Measurements from ENCODE around the gene IFT43.

Gene IFT43

DNA sequence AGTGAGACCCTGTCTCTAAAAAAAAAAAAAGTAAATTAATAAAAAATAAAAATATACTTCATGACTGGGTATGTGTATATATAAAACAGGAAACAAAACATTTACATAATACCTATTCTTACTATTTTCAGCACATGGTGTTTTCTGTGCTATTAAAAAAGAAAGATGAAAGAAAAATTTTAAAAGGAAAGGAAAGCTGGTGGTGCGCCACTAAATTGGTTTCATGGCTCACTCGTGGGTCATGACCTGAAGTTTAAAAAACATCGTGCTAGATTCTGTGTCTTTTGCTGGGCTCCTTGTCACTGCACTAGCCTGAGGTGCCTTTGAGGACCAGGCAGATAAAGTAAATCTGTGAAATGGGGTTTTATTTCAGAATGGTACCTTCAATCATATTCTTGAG is 69.8 kb downstream of the IFT43 start:
- Mint-ChIP-seq H3K4me1 (no peaks in the 10 kb centered on the region), H3K27ac (no peak overlapping the region), H3K36me3 (ENCODE audit: low read depth) (peaks cover 22% of the 10 kb centered on the region), H3K9me3 (no peaks in the 10 kb centered on the region), H3K4me3 (no peak overlapping the region), H3K27me3 (ENCODE audit: low read depth, poor library complexity) (no peaks in the 10 kb centered on the region)
- TF ChIP-seq, protein P1, sequence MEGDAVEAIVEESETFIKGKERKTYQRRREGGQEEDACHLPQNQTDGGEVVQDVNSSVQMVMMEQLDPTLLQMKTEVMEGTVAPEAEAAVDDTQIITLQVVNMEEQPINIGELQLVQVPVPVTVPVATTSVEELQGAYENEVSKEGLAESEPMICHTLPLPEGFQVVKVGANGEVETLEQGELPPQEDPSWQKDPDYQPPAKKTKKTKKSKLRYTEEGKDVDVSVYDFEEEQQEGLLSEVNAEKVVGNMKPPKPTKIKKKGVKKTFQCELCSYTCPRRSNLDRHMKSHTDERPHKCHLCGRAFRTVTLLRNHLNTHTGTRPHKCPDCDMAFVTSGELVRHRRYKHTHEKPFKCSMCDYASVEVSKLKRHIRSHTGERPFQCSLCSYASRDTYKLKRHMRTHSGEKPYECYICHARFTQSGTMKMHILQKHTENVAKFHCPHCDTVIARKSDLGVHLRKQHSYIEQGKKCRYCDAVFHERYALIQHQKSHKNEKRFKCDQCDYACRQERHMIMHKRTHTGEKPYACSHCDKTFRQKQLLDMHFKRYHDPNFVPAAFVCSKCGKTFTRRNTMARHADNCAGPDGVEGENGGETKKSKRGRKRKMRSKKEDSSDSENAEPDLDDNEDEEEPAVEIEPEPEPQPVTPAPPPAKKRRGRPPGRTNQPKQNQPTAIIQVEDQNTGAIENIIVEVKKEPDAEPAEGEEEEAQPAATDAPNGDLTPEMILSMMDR (IDR thresholded peaks at IDR 0.05), result no peak
- DNase-seq, result no peak

DNA sequence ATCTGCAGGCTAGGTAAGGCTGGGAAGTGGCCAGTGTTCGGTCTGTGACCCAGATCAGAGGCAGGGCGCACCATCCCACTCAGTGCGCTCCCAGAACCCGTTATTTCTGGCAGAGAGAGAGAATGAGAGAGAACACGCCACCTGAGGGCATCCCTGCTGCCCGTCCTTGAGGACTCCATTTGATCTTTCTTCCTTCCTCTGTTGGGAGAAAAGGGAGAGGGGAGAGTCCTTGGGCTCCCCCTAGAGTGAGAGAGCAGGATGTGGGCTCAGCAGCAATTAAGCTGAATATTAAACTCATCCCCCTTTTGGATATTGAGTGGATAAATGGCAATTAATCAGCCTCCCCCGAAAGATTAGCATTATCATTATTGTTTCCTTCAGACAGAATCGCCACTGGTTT is 70.6 kb downstream of the IFT43 start:
- Mint-ChIP-seq H3K4me3 (no peak overlapping the region), H3K27me3 (ENCODE audit: low read depth, poor library complexity) (no peaks in the 10 kb centered on the region), H3K27ac (no peak overlapping the region), H3K36me3 (ENCODE audit: low read depth) (peaks cover 25% of the 10 kb centered on the region), H3K9me3 (no peaks in the 10 kb centered on the region), H3K4me1 (no peaks in the 10 kb centered on the region)
- TF ChIP-seq, protein P1 (IDR thresholded peaks at IDR 0.05), result no peak
- no peak for DNase-seq

DNA sequence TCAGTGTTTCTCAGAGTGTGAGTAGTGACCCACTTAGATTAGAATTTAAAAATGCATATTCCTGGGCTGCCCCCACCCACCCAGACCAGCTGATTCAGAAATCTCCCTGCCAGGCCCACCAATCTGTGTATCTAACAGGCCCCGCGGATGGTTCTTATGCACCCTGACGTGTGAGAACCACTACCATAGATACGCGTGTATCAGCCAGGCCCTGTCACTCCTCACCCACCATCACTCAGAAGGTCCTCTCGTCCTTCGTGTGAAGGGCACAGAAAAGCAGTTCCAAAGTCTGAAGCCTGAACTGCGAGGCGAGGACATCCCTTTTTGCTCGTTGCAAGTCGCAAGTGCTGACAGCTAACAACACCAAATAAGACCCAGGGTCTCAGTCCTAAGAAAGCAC is 72.4 kb downstream of the IFT43 start:
- Mint-ChIP-seq H3K36me3 (ENCODE audit: low read depth) (peaks cover 41% of the 10 kb centered on the region), H3K4me1 (no peaks in the 10 kb centered on the region), H3K9me3 (no peaks in the 10 kb centered on the region), H3K27me3 (ENCODE audit: low read depth, poor library complexity) (no peaks in the 10 kb centered on the region), H3K4me3 (no peak overlapping the region), H3K27ac (no peak overlapping the region)
- TF ChIP-seq, protein P1 (IDR thresholded peaks at IDR 0.05), result no peak
- no peak for DNase-seq

DNA sequence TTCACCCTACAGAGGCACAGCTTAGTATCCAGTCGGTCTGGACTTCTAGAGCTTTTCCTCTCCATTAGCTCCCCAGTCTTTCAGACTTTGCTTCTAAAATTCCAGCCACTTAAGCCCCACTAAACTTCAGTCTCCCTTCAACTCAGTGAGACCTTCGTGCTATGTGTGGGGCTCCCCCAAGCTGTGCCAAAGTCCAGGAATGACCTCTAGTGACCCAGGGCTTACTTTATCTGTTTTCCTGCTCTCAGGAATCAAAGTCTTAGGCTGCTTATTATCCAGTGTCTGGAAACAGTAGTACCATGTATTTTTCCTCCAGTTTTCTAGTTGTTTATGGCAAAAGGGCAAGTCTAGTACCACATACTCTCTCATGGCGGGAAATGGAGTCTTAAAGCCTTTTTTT is 77.8 kb downstream of the IFT43 start:
- H3K27ac Mint-ChIP-seq, result no peak overlapping the region
- H3K9me3 Mint-ChIP-seq, result peaks cover 27% of the 10 kb centered on the region
- H3K4me1 Mint-ChIP-seq, result no peaks in the 10 kb centered on the region
- peaks cover 84% of the 10 kb centered on the region for H3K36me3 Mint-ChIP-seq (ENCODE audit: low read depth)
- no peak overlapping the region for H3K4me3 Mint-ChIP-seq
- no peaks in the 10 kb centered on the region for H3K27me3 Mint-ChIP-seq (ENCODE audit: low read depth, poor library complexity)
- TF ChIP-seq, protein P1 (IDR thresholded peaks at IDR 0.05), result no peak
- DNase-seq, result no peak

DNA sequence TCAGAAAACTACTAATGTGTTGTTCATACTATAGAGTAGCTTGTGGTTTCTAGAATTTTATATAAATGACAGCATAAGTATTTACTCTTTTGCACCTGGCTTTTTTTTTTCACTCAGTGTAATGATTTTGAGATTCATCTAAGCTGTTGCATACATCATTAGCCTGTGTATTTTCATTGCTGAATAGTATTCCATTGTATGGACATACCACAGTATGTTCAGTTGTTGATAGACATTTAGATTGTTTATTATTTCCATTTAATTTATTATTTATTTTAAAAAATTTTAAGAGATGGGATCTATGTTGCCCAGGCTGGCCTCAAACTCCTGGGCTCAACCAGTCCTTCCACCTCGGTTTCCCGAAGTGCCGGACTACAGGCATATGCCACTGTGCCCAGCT is 80.0 kb downstream of the IFT43 start:
- H3K4me3 Mint-ChIP-seq, result no peak overlapping the region
- H3K4me1 Mint-ChIP-seq, result no peaks in the 10 kb centered on the region
- H3K27me3 Mint-ChIP-seq (ENCODE audit: low read depth, poor library complexity), result no peaks in the 10 kb centered on the region
- no peak for DNase-seq
- peaks cover 82% of the 10 kb centered on the region for H3K36me3 Mint-ChIP-seq (ENCODE audit: low read depth)
- peaks cover 27% of the 10 kb centered on the region for H3K9me3 Mint-ChIP-seq
- H3K27ac Mint-ChIP-seq, result no peak overlapping the region
- TF ChIP-seq, protein P1 (IDR thresholded peaks at IDR 0.05), result no peak

DNA sequence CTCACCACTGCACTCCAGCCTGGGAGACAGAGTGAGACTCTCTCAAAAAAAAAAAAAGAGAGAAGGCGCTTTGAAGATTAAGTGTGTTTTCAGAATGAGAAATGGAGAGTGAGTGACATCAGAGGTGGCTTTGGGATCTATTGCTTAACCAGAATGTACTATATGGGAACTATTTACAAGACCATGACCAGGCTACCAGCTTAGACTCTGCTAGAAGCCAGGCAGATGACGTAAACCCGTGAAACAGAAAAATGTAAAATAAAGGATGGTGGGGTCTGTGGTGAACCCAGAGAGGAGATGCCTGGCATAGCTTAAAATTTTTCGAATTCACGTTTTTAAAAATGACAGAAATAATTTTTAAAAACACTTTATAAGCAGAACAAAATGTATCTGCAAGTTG is 82.0 kb downstream of the IFT43 start:
- Mint-ChIP-seq H3K4me1 (no peaks in the 10 kb centered on the region), H3K36me3 (ENCODE audit: low read depth) (peaks cover 79% of the 10 kb centered on the region), H3K27me3 (ENCODE audit: low read depth, poor library complexity) (no peaks in the 10 kb centered on the region), H3K27ac (no peak overlapping the region), H3K9me3 (peaks cover 27% of the 10 kb centered on the region), H3K4me3 (no peak overlapping the region)
- no peak for DNase-seq
- TF ChIP-seq, protein P1 (IDR thresholded peaks at IDR 0.05), result no peak
